Measurements from ENCODE around the gene LRIT2.

- TF ChIP-seq CTCF (IDR thresholded peaks at IDR 0.05) (no peak), POLR2A (IDR thresholded peaks at IDR 0.05) (no peak)
Measured at GRCh38 chr10:84216834-84217233, 8.5 kb downstream of the LRIT2 start.

All from adrenal gland (tissue), 5 donors.